ENCODE results near the gene FAM177B.

FAM177B gene

GRCh38 chr1:222736972-222737371 lies at the start of gene FAM177B:
TSS of gene FAM177B (plus strand) at chr1:222737202. CDS start at chr1:222746546, 9,344 bp downstream.
- H3K9me3 ChIP-seq (ENCODE audit: severe bottlenecking) = no peaks in the 10 kb centered on the region
- TF ChIP-seq CTCF (IDR thresholded peaks at IDR 0.05; ENCODE audit: low read depth, low read length) = no peak
- no peaks in the 10 kb centered on the region for H3K36me3 ChIP-seq
- no peak for DNase-seq
- no peaks in the 10 kb centered on the region for H3K27me3 ChIP-seq (ENCODE audit: insufficient read depth, low read depth, severe bottlenecking)
- H3K27ac ChIP-seq = no peak within 1 kb of the TSS
- H3K4me3 ChIP-seq (ENCODE audit: low read depth, low read length) = no peak within 1 kb of the TSS

GRCh38 chr1:222691016-222691415 lies 46.0 kb upstream of the FAM177B start:
- DNase-seq = peak; percentile 13
- Histone ChIP-seq H3K27ac (no peak overlapping the region), H3K36me3 (no peaks in the 10 kb centered on the region), H3K9me3 (ENCODE audit: severe bottlenecking) (no peaks in the 10 kb centered on the region), H3K27me3 (ENCODE audit: insufficient read depth, low read depth, severe bottlenecking) (no peaks in the 10 kb centered on the region), H3K4me3 (ENCODE audit: low read depth, low read length) (no peak overlapping the region)
- no peak for TF ChIP-seq CTCF (IDR thresholded peaks at IDR 0.05; ENCODE audit: low read depth, low read length)

GRCh38 chr1:222694927-222695326 lies 42.1 kb upstream of the FAM177B start:
- Histone ChIP-seq H3K9me3 (ENCODE audit: severe bottlenecking) (no peaks in the 10 kb centered on the region), H3K27me3 (ENCODE audit: insufficient read depth, low read depth, severe bottlenecking) (no peaks in the 10 kb centered on the region), H3K27ac (no peak overlapping the region), H3K36me3 (no peaks in the 10 kb centered on the region), H3K4me3 (ENCODE audit: low read depth, low read length) (no peak overlapping the region)
- DNase-seq = no peak
- no peak for TF ChIP-seq CTCF (IDR thresholded peaks at IDR 0.05; ENCODE audit: low read depth, low read length)

- H3K27ac ChIP-seq = no peak overlapping the region
Measured at GRCh38 chr1:222696741-222697140, 40.3 kb upstream of the FAM177B start.

GRCh38 chr1:222697203-222697602 lies 39.8 kb upstream of the FAM177B start:
- DNase-seq = no peak
- TF ChIP-seq CTCF (IDR thresholded peaks at IDR 0.05; ENCODE audit: low read depth, low read length) = no peak
- Histone ChIP-seq H3K4me3 (ENCODE audit: low read depth, low read length) (no peak overlapping the region), H3K9me3 (ENCODE audit: severe bottlenecking) (no peaks in the 10 kb centered on the region), H3K27ac (no peak overlapping the region), H3K27me3 (ENCODE audit: insufficient read depth, low read depth, severe bottlenecking) (no peaks in the 10 kb centered on the region), H3K36me3 (no peaks in the 10 kb centered on the region)

More at GRCh38 chr1:222696741-222697140, 40.3 kb upstream of the FAM177B start:
- no peak overlapping the region for H3K4me3 ChIP-seq (ENCODE audit: low read depth, low read length)
- TF ChIP-seq CTCF (IDR thresholded peaks at IDR 0.05; ENCODE audit: low read depth, low read length) = no peak
- no peaks in the 10 kb centered on the region for H3K36me3 ChIP-seq
- H3K9me3 ChIP-seq (ENCODE audit: severe bottlenecking) = no peaks in the 10 kb centered on the region
- no peaks in the 10 kb centered on the region for H3K27me3 ChIP-seq (ENCODE audit: insufficient read depth, low read depth, severe bottlenecking)
- DNase-seq = no peak

- Histone ChIP-seq H3K27ac (no peak overlapping the region), H3K4me3 (ENCODE audit: low read depth, low read length) (no peak overlapping the region), H3K9me3 (ENCODE audit: severe bottlenecking) (no peaks in the 10 kb centered on the region), H3K27me3 (ENCODE audit: insufficient read depth, low read depth, severe bottlenecking) (no peaks in the 10 kb centered on the region), H3K36me3 (no peaks in the 10 kb centered on the region)
- no peak for TF ChIP-seq CTCF (IDR thresholded peaks at IDR 0.05; ENCODE audit: low read depth, low read length)
- no peak for DNase-seq
Measured at GRCh38 chr1:222697826-222698225, 39.2 kb upstream of the FAM177B start.

All from WERI-Rb-1 (cell line).